GM23248 (cell line): ENCODE results near the gene BAMBI. TPM values are rescaled to one million over a fixed set of nuclear protein-coding genes. Genes with fewer than 3 reads are reported as not detected.

Experiments used
- DNase-seq: peaks from one replicate; pipeline ENCODE4 v3.0.0-alpha.2; 2015
- H2AFZ ChIP-seq: fragments of 200-600 bp; sonication (generic); 2 replicates; pipeline ENCODE4 v1.6.1; 2016; ENCODE audit warnings: antibody characterized with exemption
- H3F3A ChIP-seq: fragments of 200-600 bp; sonication (generic); 2 replicates; pipeline ENCODE4 v1.6.1; 2016; ENCODE audit warnings: mild to moderate bottlenecking, antibody characterized with exemption, mixed run types; ENCODE audit not compliant: insufficient read depth
- H3K27ac ChIP-seq: fragments of 200-600 bp; sonication (generic); 2 replicates; pipeline ENCODE4 v1.5.1; 2016; ENCODE audit warnings: mild to moderate bottlenecking
- H3K27me3 ChIP-seq: fragments of 200-600 bp; sonication (generic); replicated peaks from 2 replicates; pipeline ENCODE4 v1.6.1; 2016; ENCODE audit warnings: mild to moderate bottlenecking; ENCODE audit not compliant: insufficient read depth
- H3K36me3 ChIP-seq: fragments of 200-600 bp; sonication (generic); 2 replicates; pipeline ENCODE4 v1.6.1; 2016; ENCODE audit warnings: low read depth, mild to moderate bottlenecking
- H3K4me1 ChIP-seq: fragments of 200-600 bp; sonication (generic); 2 replicates; pipeline ENCODE4 v1.6.1; 2016; ENCODE audit warnings: mild to moderate bottlenecking; ENCODE audit not compliant: insufficient read depth
- H3K4me2 ChIP-seq: fragments of 200-600 bp; sonication (generic); one replicate; pipeline ENCODE4 v1.6.1; 2016; ENCODE audit warnings: mild to moderate bottlenecking; ENCODE audit not compliant: unreplicated experiment
- H3K4me3 ChIP-seq: fragments of 200-600 bp; sonication (generic); 2 replicates; pipeline ENCODE4 v1.5.1; 2016; ENCODE audit warnings: mild to moderate bottlenecking
- H3K79me2 ChIP-seq: fragments of 200-600 bp; sonication (generic); 2 replicates; pipeline ENCODE4 v1.6.1; 2016; ENCODE audit warnings: mild to moderate bottlenecking; ENCODE audit not compliant: insufficient read depth
- H3K9ac ChIP-seq: fragments of 200-600 bp; sonication (generic); 2 replicates; pipeline ENCODE4 v1.6.1; 2016; ENCODE audit warnings: mild to moderate bottlenecking
- H3K9me2 ChIP-seq: fragments of 200-600 bp; sonication (generic); 2 replicates; pipeline ENCODE4 v1.6.1; 2016; ENCODE audit warnings: mixed run types, mild to moderate bottlenecking, moderate library complexity; ENCODE audit not compliant: insufficient read depth
- H3K9me3 ChIP-seq: fragments of 200-600 bp; sonication (generic); one replicate; pipeline ENCODE4 v1.6.1; 2017; ENCODE audit warnings: low read depth
- H4K20me1 ChIP-seq: fragments of 200-600 bp; sonication (generic); 2 replicates; pipeline ENCODE4 v1.6.0; 2016; ENCODE audit not compliant: insufficient read depth
- EZH2 ChIP-seq: fragments of 200-600 bp; sonication (generic); IDR thresholded peaks from 2 replicates; pipeline ENCODE4 v1.6.1; 2018; ENCODE audit warnings: antibody characterized with exemption, mild to moderate bottlenecking; ENCODE audit not compliant: insufficient read depth, poor library complexity, severe bottlenecking
- EZH2phosphoT487 ChIP-seq: fragments of 200-600 bp; sonication (generic); IDR thresholded peaks from 2 replicates; pipeline ENCODE4 v1.6.1; 2018; ENCODE audit warnings: antibody characterized with exemption, moderate library complexity, mild to moderate bottlenecking, low read depth; ENCODE audit not compliant: insufficient read depth
- WGBS, 2 experiments: methylation state at CpG; one replicate each; pipeline ENCODE4 v1.1.6; 2015 to 2017; ENCODE audit warnings: low lambda C conversion rate in 2 of 2, low coverage in 1 of 2; ENCODE audit errors: missing lambda C conversion rate in 2 of 2; 5-methylcytosine and 5-hydroxymethylcytosine counted together
- in situ Hi-C: fragments of 300-500 bp; cut with MboI; formaldehyde crosslinking; loops from 2 replicates; pipeline ENCODE4 v1.15.0; 2020
- polyA plus RNA-seq: library from polyadenylated mRNA; unstranded; fragments of >200 nt; fragmentation: Nextera tagmentation; extraction: Ambion mirVana; gene quantifications from 2 replicates; pipeline ENCODE4 v1.2.1, GENCODE V29; 2016
- total RNA-seq: library from RNA; depleted of rRNA; stranded (reverse); fragments of >200 nt; shearing (Covaris generic); gene quantifications from 2 replicates; pipeline ENCODE4 v1.2.3, GENCODE V29; 2014

Gene BAMBI
- total and polyA plus RNA-seq, 2 experiments from 2014 or later: 0.85 to 1.8 TPM

- Histone ChIP-seq H3F3A (no peaks in the 10 kb centered on the region), H3K4me3 (no peak overlapping the region), H3K4me1 (no peaks in the 10 kb centered on the region), H2AFZ (no peak overlapping the region), H3K9ac (no peak overlapping the region), H3K4me2 (no peak overlapping the region), H3K9me2 (no peaks in the 10 kb centered on the region), H3K27ac (no peak overlapping the region), H3K79me2 (no peaks in the 10 kb centered on the region), H3K36me3 (no peaks in the 10 kb centered on the region), H4K20me1 (no peaks in the 10 kb centered on the region), H3K27me3 (peaks cover 8% of the 10 kb centered on the region; the same call in 1 of the 2 replicates), H3K9me3 (no peaks in the 10 kb centered on the region)
- TF ChIP-seq EZH2phosphoT487 (no peak), EZH2 (no peak)
- 41 to 44% methylated on average over 5 of the region's 5 CpGs for WGBS, 2 experiments
- in situ Hi-C loops: no loop called here
- DNase-seq: no peak
These were observed 17.2 kb downstream of the BAMBI start for GRCh38 chr10:28694530-28694929.

GRCh38 chr10:28698075-28698474, 20.8 kb downstream of the BAMBI start:
- no peak for TF ChIP-seq EZH2phosphoT487
- TF ChIP-seq EZH2: no peak
- Histone ChIP-seq H3K4me3 (no peak overlapping the region), H2AFZ (no peak overlapping the region), H3K4me2 (no peak overlapping the region), H3K27ac (no peak overlapping the region), H3K9ac (no peak overlapping the region), H3K4me1 (no peaks in the 10 kb centered on the region), H3F3A (no peaks in the 10 kb centered on the region), H3K9me3 (no peaks in the 10 kb centered on the region), H3K36me3 (no peaks in the 10 kb centered on the region), H3K79me2 (no peaks in the 10 kb centered on the region), H4K20me1 (no peaks in the 10 kb centered on the region), H3K9me2 (no peaks in the 10 kb centered on the region), H3K27me3 (no peaks in the 10 kb centered on the region; the same call in 1 of the 2 replicates)
- in situ Hi-C loops: no loop called here
- DNase-seq: no peak
- 37 to 38% methylated on average over 2 of the region's 2 CpGs for WGBS, 2 experiments

GRCh38 chr10:28704464-28705161, 27.3 kb downstream of the BAMBI start:
- no peak overlapping the region for H3K4me2 ChIP-seq
- no peak overlapping the region for H3K4me3 ChIP-seq
- TF ChIP-seq EZH2phosphoT487 (no peak), EZH2 (no peak)
- no peaks in the 10 kb centered on the region for H3K9me3 ChIP-seq
- no peak overlapping the region for H3K9ac ChIP-seq
- H3K27me3 ChIP-seq: peaks cover 6% of the 10 kb centered on the region
- DNase-seq: no peak
- no peaks in the 10 kb centered on the region for H3K4me1 ChIP-seq
- no peaks in the 10 kb centered on the region for H3K9me2 ChIP-seq
- no peaks in the 10 kb centered on the region for H3K36me3 ChIP-seq
- no peak overlapping the region for H2AFZ ChIP-seq
- WGBS, 2 experiments: 12 to 15% methylated on average over 12 of the region's 12 CpGs
- no peaks in the 10 kb centered on the region for H3F3A ChIP-seq
- H3K27ac ChIP-seq: no peak overlapping the region
- no peaks in the 10 kb centered on the region for H4K20me1 ChIP-seq
- in situ Hi-C loops: no loop called here
- no peaks in the 10 kb centered on the region for H3K79me2 ChIP-seq

GRCh38 chr10:28705472-28705871, 28.2 kb downstream of the BAMBI start:
- 37% methylated on average over 8 of the region's 8 CpGs for WGBS, 2 experiments
- Histone ChIP-seq H3K27me3 (peaks cover 6% of the 10 kb centered on the region), H2AFZ (no peak overlapping the region), H3F3A (no peaks in the 10 kb centered on the region), H3K36me3 (no peaks in the 10 kb centered on the region), H3K4me3 (no peak overlapping the region), H3K9me2 (no peaks in the 10 kb centered on the region), H3K9me3 (no peaks in the 10 kb centered on the region), H3K79me2 (no peaks in the 10 kb centered on the region), H3K4me2 (no peak overlapping the region), H3K27ac (no peak overlapping the region), H4K20me1 (no peaks in the 10 kb centered on the region), H3K4me1 (no peaks in the 10 kb centered on the region), H3K9ac (no peak overlapping the region)
- in situ Hi-C loops: no loop called here
- DNase-seq: no peak
- TF ChIP-seq EZH2 (no peak), EZH2phosphoT487 (no peak)
